ENCODE measurements around the gene OR11A1. TPM values are rescaled to one million over a fixed set of nuclear protein-coding genes. Genes with fewer than 3 reads are reported as not detected.

Gene OR11A1
- total and polyA plus RNA-seq, 8 donors = 0.06 TPM; not detected in 7

DNA sequence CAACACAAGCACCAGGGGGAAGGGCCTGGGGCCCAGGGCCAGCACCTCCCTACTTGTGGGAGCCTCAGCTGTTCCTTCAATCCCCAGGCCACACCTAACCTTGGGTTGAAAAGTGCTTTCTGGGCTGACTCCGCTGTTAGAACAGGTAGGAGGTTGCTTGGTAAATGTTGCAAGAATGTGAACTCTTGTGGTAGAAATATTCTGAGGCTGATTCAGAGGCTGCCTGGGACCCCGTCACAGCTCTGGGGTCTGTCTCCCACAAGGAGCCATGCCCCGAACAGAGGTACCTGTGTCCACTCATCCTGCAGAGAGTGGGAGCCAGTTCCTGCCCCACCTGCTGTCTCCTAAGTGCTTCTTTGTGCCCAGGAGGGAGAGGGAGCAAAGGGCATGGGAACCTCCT is 45.3 kb upstream of the OR11A1 start:
- Histone ChIP-seq H3K27ac (no peak overlapping the region), H3K9me3 (no peaks in the 10 kb centered on the region), H3K27me3 (peaks cover 0 to 20% of the 10 kb centered on the region in 2 donors), H3K4me1 (no peaks in the 10 kb centered on the region), H3K36me3 (no peaks in the 10 kb centered on the region), H3K4me3 (no peak overlapping the region)
- TF ChIP-seq, protein P1, sequence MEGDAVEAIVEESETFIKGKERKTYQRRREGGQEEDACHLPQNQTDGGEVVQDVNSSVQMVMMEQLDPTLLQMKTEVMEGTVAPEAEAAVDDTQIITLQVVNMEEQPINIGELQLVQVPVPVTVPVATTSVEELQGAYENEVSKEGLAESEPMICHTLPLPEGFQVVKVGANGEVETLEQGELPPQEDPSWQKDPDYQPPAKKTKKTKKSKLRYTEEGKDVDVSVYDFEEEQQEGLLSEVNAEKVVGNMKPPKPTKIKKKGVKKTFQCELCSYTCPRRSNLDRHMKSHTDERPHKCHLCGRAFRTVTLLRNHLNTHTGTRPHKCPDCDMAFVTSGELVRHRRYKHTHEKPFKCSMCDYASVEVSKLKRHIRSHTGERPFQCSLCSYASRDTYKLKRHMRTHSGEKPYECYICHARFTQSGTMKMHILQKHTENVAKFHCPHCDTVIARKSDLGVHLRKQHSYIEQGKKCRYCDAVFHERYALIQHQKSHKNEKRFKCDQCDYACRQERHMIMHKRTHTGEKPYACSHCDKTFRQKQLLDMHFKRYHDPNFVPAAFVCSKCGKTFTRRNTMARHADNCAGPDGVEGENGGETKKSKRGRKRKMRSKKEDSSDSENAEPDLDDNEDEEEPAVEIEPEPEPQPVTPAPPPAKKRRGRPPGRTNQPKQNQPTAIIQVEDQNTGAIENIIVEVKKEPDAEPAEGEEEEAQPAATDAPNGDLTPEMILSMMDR (IDR thresholded peaks at IDR 0.05) = no peak
- no peak for ATAC-seq
- DNase-seq = no peak
- intact Hi-C loops (cut with DNase I) = no loop called here

DNA sequence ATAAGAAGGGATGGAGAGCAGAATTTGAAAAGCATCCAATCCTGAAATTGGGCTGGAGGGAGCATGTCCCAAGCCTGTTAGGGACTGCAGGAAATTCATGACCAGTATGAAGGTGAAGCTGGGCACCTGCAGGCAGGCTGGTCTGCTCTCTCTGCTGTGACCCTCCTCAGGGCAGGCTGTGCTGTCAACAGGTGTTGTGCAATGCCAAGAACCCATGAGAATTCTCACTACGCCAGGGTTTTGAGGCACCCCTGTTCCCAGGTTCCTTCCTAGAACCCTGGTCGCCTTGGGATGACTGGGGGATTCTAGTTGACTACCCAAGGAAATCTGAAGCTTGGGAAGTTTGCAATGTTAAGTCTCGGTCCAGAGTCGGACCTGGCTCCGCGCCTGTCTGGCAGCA is 44.2 kb upstream of the OR11A1 start:
- ATAC-seq (no peak), DNase-seq (no peak)
- TF ChIP-seq, protein P1 (IDR thresholded peaks at IDR 0.05) = no peak
- intact Hi-C loops (cut with DNase I) = no loop called here
- Histone ChIP-seq H3K4me1 (no peaks in the 10 kb centered on the region), H3K9me3 (no peaks in the 10 kb centered on the region), H3K36me3 (no peaks in the 10 kb centered on the region), H3K27me3 (peaks cover 0 to 20% of the 10 kb centered on the region in 2 donors), H3K4me3 (no peak overlapping the region), H3K27ac (no peak overlapping the region)

DNA sequence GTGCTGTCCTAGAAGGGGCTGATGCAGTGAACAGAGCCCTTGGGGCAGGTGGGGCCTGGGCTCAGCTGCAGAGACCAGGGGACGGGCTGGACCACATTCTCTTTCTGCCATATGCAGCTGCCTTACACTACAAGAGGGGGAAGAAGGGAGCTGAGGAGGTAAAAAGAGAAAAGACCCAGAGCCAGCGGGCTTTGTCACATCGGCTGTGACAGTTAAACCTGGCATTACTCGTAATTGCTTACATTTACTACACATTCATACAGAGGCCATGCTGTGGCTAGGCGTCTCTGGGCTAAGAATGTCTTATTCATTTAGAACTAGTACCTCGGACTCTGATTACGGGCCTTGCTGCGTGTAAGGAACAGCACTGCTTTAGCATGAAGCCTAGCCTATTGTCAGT is 43.7 kb upstream of the OR11A1 start:
- no peak overlapping the region for H3K27ac ChIP-seq
- DNase-seq (no peak), ATAC-seq (no peak)
- H3K27me3 ChIP-seq = peaks cover 0 to 20% of the 10 kb centered on the region in 2 donors
- intact Hi-C loops (cut with DNase I) = no loop called here
- no peaks in the 10 kb centered on the region for H3K4me1 ChIP-seq
- H3K9me3 ChIP-seq = no peaks in the 10 kb centered on the region
- TF ChIP-seq, protein P1 (IDR thresholded peaks at IDR 0.05) = no peak
- no peak overlapping the region for H3K4me3 ChIP-seq
- H3K36me3 ChIP-seq = no peaks in the 10 kb centered on the region

- no peak overlapping the region for H3K4me3 ChIP-seq
- H3K27me3 ChIP-seq = peaks cover 0 to 20% of the 10 kb centered on the region in 2 donors
- DNase-seq = no peak
- TF ChIP-seq, protein P1 (IDR thresholded peaks at IDR 0.05) = no peak
- no peaks in the 10 kb centered on the region for H3K4me1 ChIP-seq
- intact Hi-C loops (cut with DNase I) = no loop called here
- no peaks in the 10 kb centered on the region for H3K36me3 ChIP-seq
- ATAC-seq = no peak
- H3K9me3 ChIP-seq = no peaks in the 10 kb centered on the region
- H3K27ac ChIP-seq = no peak overlapping the region
These were observed 42.8 kb upstream of the OR11A1 start for GRCh38 chr6:29499704-29500103.

DNA sequence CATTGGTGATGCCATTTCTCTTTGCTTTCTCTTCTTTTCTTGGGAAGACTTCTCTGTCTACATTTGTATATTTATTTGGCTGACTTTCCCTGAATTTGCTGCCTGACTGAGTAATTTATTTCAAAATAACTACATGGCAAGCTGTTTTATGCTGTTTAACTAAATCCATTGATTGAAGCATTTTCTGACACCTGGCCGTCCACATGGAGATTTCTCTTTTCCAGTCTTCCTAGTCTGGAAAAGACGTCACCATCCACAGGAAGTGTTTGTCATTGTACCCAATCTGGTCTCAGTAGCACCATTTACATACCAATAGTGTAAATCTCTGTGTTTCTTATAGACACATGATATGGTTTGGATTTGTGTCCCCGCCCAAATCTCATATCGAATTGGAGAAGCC is 40.1 kb upstream of the OR11A1 start:
- DNase-seq (no peak), ATAC-seq (no peak)
- TF ChIP-seq, protein P1 (IDR thresholded peaks at IDR 0.05) = no peak
- Histone ChIP-seq H3K36me3 (no peaks in the 10 kb centered on the region), H3K27ac (no peak overlapping the region), H3K9me3 (no peaks in the 10 kb centered on the region), H3K4me3 (no peak overlapping the region), H3K27me3 (peaks cover 0 to 20% of the 10 kb centered on the region in 2 donors), H3K4me1 (no peaks in the 10 kb centered on the region)
- intact Hi-C loops (cut with DNase I) = no loop called here
